Cardiac septum (tissue), 1 donor: Measurements from ENCODE around the gene SH3BP1. TPM values are rescaled to one million over a fixed set of nuclear protein-coding genes. Genes with fewer than 3 reads are reported as not detected.
A peak's percentile ranks its signal among the peaks of the same experiment; 100 is the strongest.
"Not testable (repeated sequence)": the region's sequence is repeated elsewhere in the genome, so short reads cannot be mapped to it uniquely, and the experiment has no call there.

Experiments used
- DNase-seq: peaks from one replicate; pipeline ENCODE4 v3.0.0-alpha.2; 2020; ENCODE audit warnings: low spot score
- intact Hi-C: fragments of 100-400 bp; cut with DNase I; formaldehyde crosslinking; loops from one replicate; pipeline ENCODE4 v1.14.0; 2022
- long read RNA-seq: library from polyadenylated mRNA; unstranded; transcript quantifications from one replicate; pipeline ENCODE4 v2.0.0, GENCODE V29; 2021
- total RNA-seq: library from RNA; stranded (reverse); fragmentation: NEBNext Ultra II Directional; extraction: Animal tissue kit (Norgen Biotek cat#: 25700); gene quantifications from one replicate; pipeline ENCODE4 v1.2.1, GENCODE V29; 2021
- donor health status: DM: no; HTN: no; CAD: no.

The SH3BP1 gene
- 2.3 TPM for total RNA-seq
- long read RNA-seq: 0 reads

GRCh38 chr22:37639070-37639760 lies at the start of gene SH3BP1:
SH3BP1 (plus strand) TSS chr22:37639669; CDS start chr22:37639788, 119 bp downstream.
- intact Hi-C loops: no loop called here
- no peak for DNase-seq

- intact Hi-C loops, DNase-seq: not testable (repeated sequence)
These were observed 48.4 kb upstream of the SH3BP1 start for GRCh38 chr22:37591081-37591480.

GRCh38 chr22:37591823-37592404 lies 47.6 kb upstream of the SH3BP1 start:
- intact Hi-C loops: loop anchor here (1.0 kb wide), 1 partner anchor 54 kb away; no protein-coding TSS in a partner anchor

GRCh38 chr22:37594237-37594636 lies 45.2 kb upstream of the SH3BP1 start:
- no peak for DNase-seq
- intact Hi-C loops: no loop called here

More at GRCh38 chr22:37591823-37592404, 47.6 kb upstream of the SH3BP1 start:
- DNase-seq: no peak

- DNase-seq: no peak
- intact Hi-C loops: no loop called here
These were observed 40.3 kb upstream of the SH3BP1 start for GRCh38 chr22:37599153-37599552.

GRCh38 chr22:37601203-37601539 lies 38.3 kb upstream of the SH3BP1 start:
- intact Hi-C loops: no loop called here
- DNase-seq: no peak

- intact Hi-C loops: no loop called here
- no peak for DNase-seq
These were observed 37.7 kb upstream of the SH3BP1 start for GRCh38 chr22:37601540-37602442.

GRCh38 chr22:37602546-37603277 lies 36.8 kb upstream of the SH3BP1 start:
- DNase-seq, intact Hi-C loops: not testable (repeated sequence)

- intact Hi-C loops: no loop called here
- no peak for DNase-seq
These were observed 35.4 kb upstream of the SH3BP1 start for GRCh38 chr22:37604074-37604473.

- no peak for DNase-seq
These were observed 34.6 kb upstream of the SH3BP1 start for GRCh38 chr22:37604875-37605274.

GRCh38 chr22:37607010-37607934 lies 32.2 kb upstream of the SH3BP1 start:
- peak; percentile 94 for DNase-seq

More at GRCh38 chr22:37604875-37605274, 34.6 kb upstream of the SH3BP1 start:
- intact Hi-C loops: loop anchor here (5.0 kb wide), 1 partner anchor 43 kb away; the partner anchor contains the start of gene CDC42EP1

GRCh38 chr22:37607935-37608476 lies 31.5 kb upstream of the SH3BP1 start:
- intact Hi-C loops: loop anchor here (2.0 to 5.0 kb wide), 3 partner anchors 46 to 79 kb away; partner anchors contain the start of genes CDC42EP1, LGALS1 and NOL12
- no peak for DNase-seq

More at GRCh38 chr22:37607010-37607934, 32.2 kb upstream of the SH3BP1 start:
- intact Hi-C loops: loop anchor here (5.0 kb wide), 1 partner anchor 45 kb away; the partner anchor contains the start of gene CDC42EP1

GRCh38 chr22:37608477-37609239 lies 30.8 kb upstream of the SH3BP1 start, which contains the start of gene GGA1:
GGA1 (plus strand) TSS chr22:37608834; CDS start chr22:37608861, 27 bp downstream.
- intact Hi-C loops: loop anchor here (2.0 to 5.0 kb wide), 3 partner anchors 46 to 78 kb away; partner anchors contain the start of genes CDC42EP1, LGALS1 and NOL12
- DNase-seq: peak; percentile 98

- intact Hi-C loops: loop anchor here (2.0 to 5.0 kb wide), 3 partner anchors 47 to 77 kb away; partner anchors contain the start of genes CDC42EP1, LGALS1 and NOL12
- DNase-seq: no peak
These were observed 30.0 kb upstream of the SH3BP1 start for GRCh38 chr22:37609240-37610152.

GRCh38 chr22:37610153-37610475 lies 29.4 kb upstream of the SH3BP1 start:
- intact Hi-C loops, DNase-seq: not testable (repeated sequence)
